Measurements from ENCODE around the gene ARAP1.

ARAP1 gene

DNA sequence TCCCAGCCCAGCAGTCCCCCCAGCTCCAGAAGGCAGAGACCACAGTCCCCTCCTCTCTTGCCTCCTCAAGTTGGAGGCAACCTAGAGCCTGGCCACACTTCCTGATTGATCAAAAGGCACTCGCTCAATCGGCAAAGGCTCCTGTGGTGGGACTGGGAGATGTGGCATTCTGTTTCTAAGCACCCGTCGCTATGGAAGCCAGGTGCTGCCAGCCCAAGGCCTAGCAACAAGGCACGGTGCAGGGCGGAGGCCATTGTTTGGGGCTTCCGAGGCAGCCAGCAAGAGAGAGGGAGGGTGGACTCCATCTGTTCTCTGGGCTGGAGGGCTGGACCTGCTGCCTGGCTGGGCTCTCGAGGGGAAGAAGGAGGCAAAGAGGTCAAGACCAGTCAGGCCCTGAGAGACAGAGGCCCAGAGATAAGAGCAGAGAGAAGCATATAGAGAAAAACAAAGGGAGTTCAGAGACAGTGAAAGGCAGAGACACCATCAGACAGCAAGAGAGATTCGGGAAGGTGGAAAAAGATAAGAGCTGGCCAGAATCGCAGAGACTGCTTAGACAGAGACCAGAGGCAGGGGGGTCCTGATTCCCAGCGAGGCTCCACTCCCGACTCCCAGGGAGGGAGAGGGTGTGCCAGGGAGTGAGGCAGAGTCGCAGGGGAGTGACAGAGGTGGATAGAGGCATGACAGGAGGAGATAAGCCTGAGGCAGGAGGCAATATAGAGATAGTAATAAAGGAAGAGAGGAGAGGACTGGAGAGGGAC is 99.2 kb downstream of the ARAP1 start:
- peak; percentile 58 for DNase-seq

DNA sequence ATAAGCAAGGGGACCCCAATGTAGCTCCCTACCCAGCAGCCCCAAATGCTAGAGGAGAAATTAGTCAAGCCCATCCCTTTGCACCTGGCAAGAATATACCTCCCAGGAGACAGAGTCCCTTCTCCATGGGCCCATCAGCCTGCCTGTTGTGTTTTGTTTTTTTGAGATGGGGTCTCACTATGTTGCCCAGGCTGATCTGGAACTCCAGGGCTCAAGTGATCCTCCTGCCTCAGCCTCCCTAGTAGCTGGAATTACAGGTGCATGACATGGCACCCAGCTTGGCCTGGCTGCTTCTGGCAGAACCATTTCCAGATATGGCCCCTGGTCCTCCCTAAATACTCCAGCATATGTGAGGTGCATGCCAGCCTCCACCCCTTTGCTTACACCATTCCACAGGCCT is 100.1 kb downstream of the ARAP1 start:
- no peak for DNase-seq

DNA sequence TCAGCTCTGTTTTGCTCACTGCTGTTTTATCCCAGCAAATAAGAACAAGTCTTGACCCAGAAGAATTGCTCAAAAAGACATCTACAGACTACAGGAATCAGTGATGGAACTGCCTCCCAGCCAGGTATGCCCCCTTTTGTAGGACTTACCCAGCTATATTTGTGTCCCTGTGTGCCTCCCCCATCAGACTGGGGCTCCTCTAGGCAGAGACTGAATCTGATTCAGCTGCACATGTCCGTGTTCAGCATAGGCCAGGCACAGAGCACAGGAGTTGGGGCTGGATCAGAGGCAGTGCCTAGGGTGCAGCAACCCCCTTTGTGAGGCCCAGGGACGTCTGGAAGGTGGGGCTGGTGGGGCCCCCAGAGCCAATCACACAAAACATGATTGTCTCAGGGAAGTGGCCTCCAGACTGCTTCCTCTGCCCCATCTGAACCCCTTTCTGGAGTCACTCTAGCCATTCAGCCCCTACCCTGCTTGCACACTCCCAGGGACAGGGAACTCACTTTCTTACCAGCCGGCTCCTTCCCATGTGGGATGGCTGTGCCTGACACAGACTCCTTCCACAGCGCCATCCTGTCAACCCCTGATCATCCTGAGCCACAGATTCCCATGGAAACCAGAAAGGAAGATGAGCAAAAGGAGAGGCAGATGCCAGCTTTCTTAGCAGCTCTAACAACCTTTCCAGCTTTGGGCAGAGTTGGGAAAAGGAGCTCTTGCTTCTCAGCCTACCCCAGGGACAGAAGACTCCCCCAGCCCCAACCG is 102.8 kb downstream of the ARAP1 start:
- DNase-seq, result no peak

DNA sequence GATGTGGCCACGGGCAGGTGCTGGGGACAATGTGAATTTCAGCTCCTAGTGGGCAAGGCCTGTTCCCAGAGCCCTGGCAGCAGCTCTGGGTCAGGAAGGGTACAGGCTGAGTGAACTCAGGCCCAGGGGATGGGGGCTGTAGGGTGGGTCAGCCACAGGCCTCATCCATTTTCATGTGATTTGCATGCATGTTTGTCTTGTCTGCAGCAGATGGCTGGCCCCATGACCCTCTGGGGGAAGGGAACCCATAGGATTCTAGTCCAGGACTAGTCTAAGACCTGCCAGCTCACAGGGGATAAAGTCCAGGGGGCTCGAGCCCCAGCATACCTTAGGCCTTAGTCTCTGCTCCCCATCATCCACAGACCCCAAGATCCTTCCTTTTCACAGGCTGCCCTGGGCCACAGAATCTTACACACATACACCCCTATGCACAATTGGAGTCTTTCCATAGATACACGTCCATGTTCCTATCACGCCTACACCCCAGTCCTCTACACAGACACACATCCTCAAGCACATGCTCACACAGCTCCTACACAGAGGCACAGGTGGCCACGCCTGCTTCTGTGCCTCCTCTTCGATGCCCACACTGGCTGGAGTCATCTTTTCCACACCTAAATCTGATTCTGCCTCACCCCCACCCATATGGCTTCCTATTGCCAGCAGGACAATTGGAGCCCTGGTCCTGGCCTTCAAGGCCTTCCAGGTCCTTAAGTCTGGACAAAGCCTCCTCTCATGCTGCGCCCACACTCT is 103.6 kb downstream of the ARAP1 start:
- no peak for DNase-seq

DNA sequence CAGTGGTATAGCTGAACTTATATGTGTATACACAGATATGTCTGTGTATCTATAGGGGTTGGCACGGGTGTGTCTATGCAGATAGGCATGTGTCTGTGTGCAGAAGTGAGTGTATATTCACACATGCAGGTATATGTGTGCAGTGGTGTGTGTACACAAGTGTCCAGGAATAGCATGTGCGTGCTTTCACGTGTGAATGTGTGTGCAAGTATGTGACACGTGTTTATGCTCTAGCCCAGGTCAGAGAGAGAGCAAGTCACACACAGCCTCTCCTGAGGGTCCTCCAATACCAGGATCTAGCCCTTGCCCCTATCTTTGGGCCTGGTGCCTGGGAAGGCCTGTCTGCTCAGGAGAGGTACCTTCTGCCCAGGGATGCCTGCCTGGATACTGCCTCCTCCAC is 104.3 kb downstream of the ARAP1 start:
- DNase-seq, result no peak

DNA sequence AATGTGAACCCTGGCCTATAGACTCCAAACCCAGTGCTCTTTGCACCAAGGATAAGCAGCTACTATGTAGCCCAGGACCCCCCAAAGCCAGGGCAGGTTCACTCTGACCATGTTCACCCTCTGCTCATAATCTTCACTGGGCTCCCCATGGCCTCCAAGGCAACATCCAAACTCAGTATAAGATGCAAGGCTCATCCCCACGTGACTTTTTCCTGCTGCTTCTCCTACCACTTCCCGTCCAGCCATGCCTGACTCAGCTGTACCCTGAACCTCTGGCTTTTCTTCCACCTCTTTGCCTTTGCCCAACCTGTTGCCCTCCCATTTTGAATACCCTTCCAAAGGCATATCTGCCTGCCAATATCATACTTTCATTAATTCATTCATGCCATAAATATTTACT is 105.7 kb downstream of the ARAP1 start:
- no peak for DNase-seq

DNA sequence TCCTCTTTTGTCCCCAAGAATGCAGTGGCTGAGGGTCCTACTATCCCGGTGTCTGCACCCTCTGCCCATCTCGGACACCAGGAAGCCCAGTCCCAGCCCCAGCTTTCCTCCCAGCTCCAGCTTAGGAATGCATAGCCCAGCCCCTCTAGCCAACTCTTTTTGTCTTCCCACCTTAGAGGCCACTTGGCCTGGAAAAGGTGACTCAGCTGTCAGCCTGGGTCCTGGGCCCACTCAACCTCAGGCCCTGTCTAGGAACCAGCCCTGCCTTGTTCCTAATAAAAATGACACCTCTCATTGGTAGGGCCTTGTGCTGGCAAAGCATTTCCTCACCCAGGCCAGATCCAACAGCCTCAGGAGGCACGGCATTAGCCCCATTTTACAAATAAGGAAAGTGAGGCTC is 106.2 kb downstream of the ARAP1 start:
- no peak for DNase-seq

DNA sequence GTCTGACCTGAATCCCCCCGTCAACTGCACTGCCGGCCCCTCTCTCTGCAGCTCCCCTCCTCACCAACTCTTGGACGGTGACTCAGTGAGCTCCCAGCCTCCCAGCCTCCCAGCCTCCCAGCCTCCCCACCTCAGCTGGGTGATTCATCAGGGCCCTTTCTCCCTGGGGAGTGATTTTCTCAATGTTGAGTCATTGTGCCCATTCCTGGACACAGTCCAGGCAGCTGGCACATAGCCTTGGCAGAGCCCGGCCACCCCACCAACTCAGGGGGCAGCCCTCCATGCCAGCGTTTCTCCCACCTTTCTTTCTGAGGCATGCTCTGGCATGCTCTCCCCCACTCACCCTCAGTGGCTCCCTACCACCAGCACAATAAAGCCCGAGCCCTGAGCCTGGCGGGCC is 108.7 kb downstream of the ARAP1 start:
- DNase-seq, result no peak

DNA sequence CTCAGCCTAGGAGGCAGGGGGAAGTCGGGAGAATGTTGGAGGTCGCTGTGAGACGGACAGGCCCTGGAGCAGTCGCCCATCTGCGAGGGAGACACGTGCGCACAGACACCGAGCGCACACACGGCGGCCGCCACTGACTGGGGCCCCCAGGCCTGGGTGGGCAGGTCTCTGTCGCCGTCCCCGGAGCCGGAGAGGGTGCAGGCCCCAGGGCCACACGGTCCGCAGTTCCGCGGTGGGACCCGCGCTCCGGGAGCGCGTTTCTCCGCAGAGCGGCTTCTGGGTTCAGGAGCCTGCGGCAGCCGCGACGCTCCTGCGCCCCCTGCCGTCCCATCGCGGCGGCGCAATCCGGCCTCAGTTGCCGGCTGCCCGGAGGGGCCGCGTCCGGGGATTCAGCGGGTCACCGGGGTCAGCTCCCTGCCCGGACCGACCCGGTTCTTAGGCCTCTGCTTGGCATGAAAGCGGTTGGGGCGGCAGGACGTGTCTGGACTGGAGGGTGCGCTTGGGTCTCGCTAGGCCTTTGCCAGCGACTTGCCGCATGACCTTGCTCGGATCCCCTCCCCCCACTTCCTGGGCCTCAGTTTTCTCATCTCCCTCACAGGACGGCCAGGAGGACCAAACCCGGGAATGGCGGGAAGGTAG is 109.2 kb downstream of the ARAP1 start:
- DNase-seq, result peak; percentile 46

DNA sequence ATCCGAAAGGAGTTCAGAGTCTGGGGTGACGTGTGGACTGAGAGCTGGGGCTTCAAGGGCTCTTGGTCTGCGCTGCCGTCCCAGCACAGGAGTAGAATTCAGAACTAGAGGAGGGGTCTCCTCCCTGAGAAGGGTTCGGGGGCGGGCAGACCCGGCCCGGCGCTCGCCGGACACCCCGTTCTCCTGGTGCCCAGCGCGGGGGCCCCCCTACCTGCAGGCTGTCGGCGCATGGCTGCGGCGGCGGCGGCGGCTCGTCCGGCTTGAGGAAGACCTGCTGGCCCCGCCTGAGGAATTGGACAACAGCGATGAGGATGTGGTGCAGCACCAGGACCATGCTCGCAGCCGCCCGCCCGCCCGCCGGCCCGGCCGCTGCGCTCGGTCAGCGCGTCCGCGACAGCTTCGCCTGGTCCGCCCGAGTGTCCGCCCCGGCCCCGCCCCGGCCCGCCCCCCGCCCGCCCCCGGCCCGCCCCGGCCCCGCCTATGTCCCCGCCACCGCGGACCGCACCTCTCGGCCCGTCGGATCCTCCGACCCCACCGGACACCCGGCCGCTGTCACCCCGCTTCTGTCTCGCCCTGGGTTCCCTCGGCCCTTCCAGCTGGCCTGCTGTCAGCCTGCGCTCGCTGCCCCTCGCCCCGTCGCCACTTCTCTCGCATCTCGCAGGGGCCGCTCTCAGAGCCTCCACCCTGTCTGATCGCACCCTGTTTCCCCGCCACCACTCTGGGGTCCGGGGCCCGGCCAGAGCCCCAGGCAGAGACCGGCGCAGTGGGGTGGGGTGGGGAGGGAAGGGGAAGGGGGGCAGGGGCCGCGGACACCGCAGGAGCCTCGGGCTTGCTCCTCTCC is 109.9 kb downstream of the ARAP1 start:
- DNase-seq, result no peak

DNA sequence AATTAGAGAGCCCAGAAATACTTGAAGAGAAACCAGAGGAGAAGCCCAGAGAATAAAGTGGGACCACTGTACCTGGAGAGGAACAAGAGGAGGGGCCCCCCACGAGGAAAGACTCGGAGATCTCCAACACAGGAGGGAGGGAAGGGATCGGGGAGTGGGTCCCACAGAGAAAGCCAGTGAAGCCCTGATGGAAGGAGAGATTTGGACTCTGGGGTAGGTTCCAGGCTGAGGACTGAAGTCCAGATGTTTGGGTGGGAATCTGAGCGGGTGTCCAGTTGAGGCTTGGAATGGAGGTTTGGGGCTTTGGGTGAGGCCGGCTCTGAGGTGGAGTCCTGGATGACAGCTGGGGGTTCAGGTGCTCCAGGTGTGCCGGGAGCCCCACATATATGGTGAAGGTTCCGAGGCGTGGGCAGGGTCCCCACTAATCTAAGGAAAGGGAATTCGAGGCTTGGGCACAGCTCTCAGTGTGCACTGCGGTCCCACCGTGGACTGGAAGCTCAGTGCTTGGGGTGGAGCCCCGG is 110.6 kb downstream of the ARAP1 start:
- DNase-seq, result no peak

DNA sequence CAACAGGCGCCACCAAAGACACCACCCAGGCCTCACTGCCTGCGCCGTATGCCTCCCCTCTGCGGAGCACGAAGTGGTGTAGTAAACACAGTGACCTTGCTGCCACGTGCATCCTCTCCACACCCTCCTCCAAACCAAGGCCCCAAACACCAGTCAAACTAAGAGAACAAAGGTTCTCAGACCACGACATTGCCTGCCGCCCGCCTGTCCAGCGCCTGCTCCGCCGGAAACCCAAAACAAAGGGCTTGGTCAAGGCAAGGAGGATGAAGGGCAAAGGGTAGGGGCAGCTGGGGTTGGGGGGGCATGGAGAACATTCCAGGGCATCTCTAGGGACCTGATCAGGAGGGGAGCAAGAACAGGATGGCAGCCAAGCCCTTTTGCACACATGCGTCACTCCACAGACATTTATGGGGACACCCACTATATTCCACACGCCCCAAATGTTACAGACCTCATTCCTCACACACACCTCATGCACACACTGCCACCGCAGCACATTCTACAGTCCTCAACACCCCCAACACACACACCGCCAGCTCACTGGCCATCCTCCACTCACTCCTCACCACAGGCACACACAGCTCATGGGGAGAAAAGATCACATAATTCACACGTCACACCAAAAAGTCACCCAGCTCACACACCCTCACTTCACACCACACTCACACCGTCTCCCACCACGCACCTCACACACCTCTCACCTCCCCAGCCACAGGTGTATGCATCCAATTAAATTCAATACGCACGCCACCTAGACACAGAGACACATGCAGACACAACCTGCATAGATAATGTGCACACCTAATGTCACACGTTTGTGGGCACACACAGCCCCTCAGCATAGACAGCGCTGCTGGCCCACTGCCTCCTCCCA is 112.5 kb downstream of the ARAP1 start:
- no peak for DNase-seq

DNA sequence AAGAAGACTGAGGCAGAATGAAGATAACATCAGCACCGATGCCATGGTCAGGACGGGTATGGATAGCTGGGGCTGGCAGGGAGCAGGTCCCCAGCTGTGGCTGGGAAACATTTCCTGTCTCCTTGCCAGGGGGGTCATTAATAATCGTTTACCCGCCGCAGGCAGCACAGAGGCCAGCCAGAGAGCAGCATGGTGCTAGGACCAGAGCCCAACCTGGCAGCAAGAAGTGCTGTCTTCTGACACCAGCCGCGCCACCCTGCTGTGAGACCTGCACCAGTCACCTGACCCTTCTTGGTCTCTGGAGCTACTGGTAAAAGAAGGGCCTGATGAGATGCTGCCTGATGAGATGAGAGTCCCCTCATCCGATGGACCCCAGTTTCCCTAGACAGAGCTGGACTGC is 114.3 kb downstream of the ARAP1 start:
- DNase-seq, result no peak

DNA sequence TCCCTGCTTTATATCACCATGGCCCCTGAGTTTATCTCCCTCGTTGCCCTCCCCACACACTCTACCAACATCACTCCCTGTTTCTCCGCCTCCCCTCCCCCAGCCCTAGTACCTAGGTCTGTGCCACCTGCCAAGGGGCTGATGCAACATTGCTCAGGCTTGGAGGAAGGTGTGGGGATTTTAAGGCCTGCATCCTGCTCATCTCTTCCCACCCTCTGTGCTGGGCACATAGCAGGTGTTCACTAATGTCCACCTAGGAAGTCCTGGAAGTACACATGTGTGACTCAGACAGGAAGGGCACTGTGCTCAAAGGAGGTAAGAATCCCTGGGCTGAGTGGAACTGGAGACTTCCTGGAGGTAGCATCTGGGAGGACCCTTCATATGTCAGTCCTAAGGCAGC is 115.0 kb downstream of the ARAP1 start:
- no peak for DNase-seq

DNA sequence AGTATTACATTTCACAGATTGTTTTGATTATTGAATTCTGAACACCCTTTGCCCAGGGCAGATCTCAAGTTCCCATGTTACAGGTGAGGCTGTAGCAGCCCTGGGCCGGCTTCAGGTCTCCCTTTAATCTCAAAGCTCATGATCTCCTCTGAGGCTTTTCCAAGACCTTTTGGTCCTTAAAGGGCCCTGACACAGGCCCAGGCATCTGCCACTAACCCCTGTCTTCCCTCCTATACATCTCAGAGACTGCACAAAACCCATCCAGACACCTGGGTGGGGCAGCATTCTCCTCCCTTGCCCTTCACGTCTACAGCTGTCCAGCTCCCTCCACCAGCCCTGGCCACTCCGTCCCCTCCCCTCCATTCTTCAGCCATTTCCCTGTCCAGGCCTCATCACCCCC is 115.8 kb downstream of the ARAP1 start:
- DNase-seq, result no peak

DNA sequence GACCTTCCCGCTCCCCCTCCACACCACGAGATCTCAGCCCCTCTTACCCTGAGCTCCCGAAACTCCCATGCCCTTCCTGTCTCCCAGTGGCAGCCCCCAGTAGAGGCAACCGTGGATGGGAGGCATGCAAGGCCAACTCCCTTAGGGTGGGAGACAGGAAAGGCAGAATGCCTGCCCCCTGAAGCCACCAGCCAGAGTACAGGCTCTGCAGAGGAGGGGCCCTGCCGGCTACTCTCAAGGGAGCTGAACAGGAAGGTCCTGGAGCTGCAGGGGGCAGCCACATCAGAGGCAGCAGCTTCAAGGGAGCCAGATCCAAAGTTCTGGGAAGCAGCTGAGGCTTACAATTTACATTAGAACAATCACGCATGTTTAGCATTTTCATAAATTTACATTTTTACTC is 116.3 kb downstream of the ARAP1 start:
- DNase-seq, result no peak

DNA sequence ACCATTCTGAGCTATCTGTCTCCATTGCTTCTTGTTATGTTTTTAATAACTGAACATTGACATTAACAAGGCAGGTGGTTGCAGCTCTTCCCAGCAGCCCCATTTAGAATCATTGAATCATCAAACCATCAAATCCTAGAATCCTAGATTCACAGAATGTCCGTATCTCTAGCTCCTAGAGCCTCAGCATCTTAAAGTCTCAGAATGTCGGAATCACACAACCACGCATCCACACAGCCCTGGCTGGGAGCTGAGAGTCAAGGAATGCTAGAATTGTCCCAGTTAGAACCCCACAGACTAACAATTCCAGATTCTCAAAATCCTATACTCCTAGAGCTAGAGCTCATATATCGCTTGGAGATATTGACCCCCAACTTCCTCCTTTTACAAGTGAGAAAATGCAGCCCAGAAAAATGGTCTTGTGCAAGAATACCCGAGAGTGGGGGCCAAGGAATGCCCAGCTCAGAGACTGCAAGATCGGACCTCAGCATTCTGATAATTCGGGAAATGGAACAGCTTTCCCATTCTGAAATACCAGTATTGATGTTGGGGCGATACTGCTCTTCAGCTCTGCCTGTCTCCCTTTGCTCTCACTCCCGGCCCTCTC is 116.8 kb downstream of the ARAP1 start:
- DNase-seq, result no peak
